Mesothelial cell of epicardium (in vitro differentiated cells): ENCODE data around the gene APOBEC4. TPM values are rescaled to one million over a fixed set of nuclear protein-coding genes. Genes with fewer than 3 reads are reported as not detected.

Experiments used
- DNase-seq, 2 experiments: peaks; one replicate each; pipeline ENCODE4 v3.0.0; 2021; ENCODE audit warnings: low spot score in 2 of 2; ENCODE audit not compliant: unreplicated experiment in 2 of 2
- H3K27ac Mint-ChIP-seq: 2 replicates; pipeline ENCODE4 v1.8.0; 2021; ENCODE audit warnings: mixed read lengths
- H3K27me3 Mint-ChIP-seq: 2 replicates; pipeline ENCODE4 v1.8.0; 2021; ENCODE audit warnings: low read depth, mixed read lengths
- H3K36me3 Mint-ChIP-seq: 2 replicates; pipeline ENCODE4 v1.8.0; 2021; ENCODE audit warnings: mixed read lengths
- H3K4me1 Mint-ChIP-seq: 2 replicates; pipeline ENCODE4 v1.8.0; 2021; ENCODE audit warnings: mixed read lengths
- H3K4me3 Mint-ChIP-seq: 2 replicates; pipeline ENCODE4 v1.8.0; 2021; ENCODE audit warnings: mild to moderate bottlenecking, moderate library complexity, mixed read lengths
- H3K9me3 Mint-ChIP-seq: 2 replicates; pipeline ENCODE4 v1.8.0; 2021; ENCODE audit warnings: mixed read lengths
- CTCF ChIP-seq: fragments of 200-600 bp; sonication (generic); IDR thresholded peaks from one replicate; pipeline ENCODE4 v1.5.0; 2021; ENCODE audit warnings: antibody characterized with exemption; ENCODE audit not compliant: unreplicated experiment
- total RNA-seq: library from RNA; stranded (reverse); gene quantifications from 3 replicates; pipeline ENCODE4 v1.2.1, GENCODE V29; 2021

The APOBEC4 gene
- total RNA-seq, 1 donor from 2014 or later = not detected

DNA sequence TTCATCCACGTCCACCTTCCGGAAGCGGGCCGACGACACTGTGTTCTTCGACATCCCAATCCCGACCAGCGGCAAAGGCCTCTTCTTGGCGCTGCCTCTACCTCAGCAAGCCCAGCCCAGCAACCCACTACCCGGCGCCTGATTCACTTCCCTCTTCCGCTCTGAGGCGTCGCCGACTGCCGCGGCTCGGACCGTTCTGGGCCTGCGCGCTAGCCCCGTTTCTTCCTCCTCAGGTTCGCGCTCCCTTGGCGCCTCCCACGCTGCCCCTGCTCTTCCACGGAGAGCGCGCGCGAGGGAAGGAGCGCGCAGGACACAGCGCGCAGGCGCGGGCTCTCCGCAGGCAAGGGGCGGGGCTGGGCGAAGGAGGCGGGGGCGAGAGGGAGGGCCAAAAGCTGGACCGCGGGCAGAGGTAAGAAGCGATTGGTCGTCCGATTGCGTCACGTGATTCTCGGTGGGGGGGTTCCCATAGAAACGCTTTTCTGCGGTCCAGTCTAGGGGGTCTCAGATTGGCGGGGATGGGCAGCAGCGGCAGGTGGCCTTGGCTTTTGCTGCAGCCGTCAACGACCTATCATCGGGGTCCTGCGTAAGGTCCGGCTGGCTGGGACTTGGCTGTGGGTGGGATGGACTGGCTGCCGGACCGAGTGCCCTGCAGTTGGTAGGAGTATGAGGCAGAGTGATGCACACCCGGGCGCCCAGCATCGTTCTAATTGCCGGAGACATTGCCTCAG is 17.3 kb downstream of the APOBEC4 start, which contains the start of gene ARPC5:
Gene ARPC5, minus strand, starts transcription at position 178 of the 728 bp plus-strand sequence. Its CDS starts 124 bp downstream, at position 54.
- H3K4me3 Mint-ChIP-seq = peak within 1 kb of the TSS; percentile 100
- peak within 1 kb of the TSS; percentile 100 for H3K27ac Mint-ChIP-seq
- peaks cover 32% of the 10 kb centered on the region for H3K27me3 Mint-ChIP-seq
- H3K36me3 Mint-ChIP-seq = peaks cover 5% of the 10 kb centered on the region
- DNase-seq = peak; percentile 94 to 95
- no peak for TF ChIP-seq CTCF
- H3K9me3 Mint-ChIP-seq = no peaks in the 10 kb centered on the region
- H3K4me1 Mint-ChIP-seq = peaks cover 41% of the 10 kb centered on the region

- Mint-ChIP-seq H3K4me3 (peak overlapping the region; percentile 100), H3K9me3 (no peaks in the 10 kb centered on the region), H3K27me3 (peaks cover 32% of the 10 kb centered on the region), H3K4me1 (peaks cover 45% of the 10 kb centered on the region), H3K36me3 (peaks cover 9% of the 10 kb centered on the region), H3K27ac (peak overlapping the region; percentile 100)
- DNase-seq = peak; percentile 34 to 68
- no peak for TF ChIP-seq CTCF
Observed at GRCh38 chr1:183635099-183635605, 18.0 kb downstream of the APOBEC4 start.

GRCh38 chr1:183634429-183635065 is 18.6 kb downstream of the APOBEC4 start:
- H3K36me3 Mint-ChIP-seq = peaks cover 11% of the 10 kb centered on the region
- no peaks in the 10 kb centered on the region for H3K9me3 Mint-ChIP-seq
- H3K27ac Mint-ChIP-seq = peak overlapping the region; percentile 100
- H3K27me3 Mint-ChIP-seq = peaks cover 27% of the 10 kb centered on the region
- peak overlapping the region; percentile 100 for H3K4me3 Mint-ChIP-seq
- DNase-seq = no peak
- no peak for TF ChIP-seq CTCF
- peaks cover 45% of the 10 kb centered on the region for H3K4me1 Mint-ChIP-seq

DNA sequence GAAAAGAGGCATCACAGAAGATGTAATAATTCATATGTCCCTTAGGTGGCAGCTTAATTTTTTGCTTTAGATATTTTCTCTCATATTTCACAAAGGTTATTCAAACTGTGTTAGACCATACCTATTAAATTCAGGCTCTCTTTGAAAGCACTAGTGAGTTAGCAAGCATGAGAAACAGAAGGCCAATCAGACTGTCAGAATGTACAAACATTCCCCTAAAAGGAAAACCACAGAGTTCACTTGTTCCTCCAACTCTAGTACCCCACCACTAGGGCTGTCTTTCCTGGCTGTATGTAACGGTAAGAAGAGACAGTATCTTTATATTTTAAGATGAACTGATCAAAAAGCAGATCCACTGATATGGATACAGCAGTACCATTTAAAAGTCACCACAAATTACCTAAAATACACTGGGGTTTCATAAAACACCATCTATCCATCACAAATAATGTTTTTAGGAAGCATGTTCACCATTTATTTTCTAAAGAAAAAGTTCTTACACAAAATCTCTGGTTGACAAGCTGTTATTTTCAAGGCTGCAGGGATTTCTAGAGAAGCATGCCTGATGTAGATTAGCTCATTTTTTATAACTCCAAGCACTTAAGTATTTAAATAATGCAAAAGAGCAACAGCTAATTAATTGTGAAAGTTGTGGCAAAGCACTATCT is 19.3 kb downstream of the APOBEC4 start:
- peak; percentile 42 for TF ChIP-seq CTCF
- Mint-ChIP-seq H3K4me1 (peaks cover 45% of the 10 kb centered on the region), H3K9me3 (no peaks in the 10 kb centered on the region)

DNA sequence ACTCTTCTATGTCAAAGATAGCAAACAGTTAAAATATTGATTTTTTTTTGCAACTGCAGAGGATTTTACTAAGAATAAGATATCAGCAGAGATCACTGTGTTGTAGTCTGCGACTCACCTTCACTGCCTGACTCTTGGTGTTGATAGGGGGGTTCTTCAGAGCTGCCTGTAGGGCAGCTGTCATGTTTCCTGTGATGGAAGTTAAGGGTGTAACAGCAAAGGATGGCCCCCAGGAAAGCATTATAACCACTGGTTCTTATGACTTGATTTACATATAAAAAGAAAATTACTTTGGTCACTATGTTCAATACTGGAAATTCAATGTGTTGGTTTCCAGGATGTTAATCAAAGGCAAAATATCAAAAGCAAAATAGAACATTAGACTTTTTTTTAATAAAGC is 20.2 kb downstream of the APOBEC4 start:
- no peaks in the 10 kb centered on the region for H3K9me3 Mint-ChIP-seq
- peak overlapping the region; percentile 52 for H3K27ac Mint-ChIP-seq
- peaks cover 45% of the 10 kb centered on the region for H3K4me1 Mint-ChIP-seq
- no peak for TF ChIP-seq CTCF
- no peak for DNase-seq
- H3K4me3 Mint-ChIP-seq = peak overlapping the region; percentile 100
- H3K36me3 Mint-ChIP-seq = peaks cover 23% of the 10 kb centered on the region
- H3K27me3 Mint-ChIP-seq = peaks cover 17% of the 10 kb centered on the region

More for the DNA sequence above, 19.3 kb downstream of the APOBEC4 start:
- DNase-seq = no peak
- peak overlapping the region; percentile 100 for H3K4me3 Mint-ChIP-seq
- H3K27me3 Mint-ChIP-seq = peaks cover 24% of the 10 kb centered on the region
- peaks cover 15% of the 10 kb centered on the region for H3K36me3 Mint-ChIP-seq
- peak overlapping the region; percentile 100 for H3K27ac Mint-ChIP-seq
